KBM-7 (cell line): ENCODE data around the gene RGS6.

Experiments
- DNase-seq: peaks from one replicate; pipeline ENCODE4 v3.0.0-alpha.2; 2015
- in situ Hi-C: fragments of 300-500 bp; cut with MboI; formaldehyde crosslinking; loops from 2 replicates; pipeline ENCODE4 v1.14.3; 2020; ENCODE audit warnings: low sequenced_read_pairs, low pct_unique_long_range_greater_than_20kb, mixed read lengths

The RGS6 gene

DNA sequence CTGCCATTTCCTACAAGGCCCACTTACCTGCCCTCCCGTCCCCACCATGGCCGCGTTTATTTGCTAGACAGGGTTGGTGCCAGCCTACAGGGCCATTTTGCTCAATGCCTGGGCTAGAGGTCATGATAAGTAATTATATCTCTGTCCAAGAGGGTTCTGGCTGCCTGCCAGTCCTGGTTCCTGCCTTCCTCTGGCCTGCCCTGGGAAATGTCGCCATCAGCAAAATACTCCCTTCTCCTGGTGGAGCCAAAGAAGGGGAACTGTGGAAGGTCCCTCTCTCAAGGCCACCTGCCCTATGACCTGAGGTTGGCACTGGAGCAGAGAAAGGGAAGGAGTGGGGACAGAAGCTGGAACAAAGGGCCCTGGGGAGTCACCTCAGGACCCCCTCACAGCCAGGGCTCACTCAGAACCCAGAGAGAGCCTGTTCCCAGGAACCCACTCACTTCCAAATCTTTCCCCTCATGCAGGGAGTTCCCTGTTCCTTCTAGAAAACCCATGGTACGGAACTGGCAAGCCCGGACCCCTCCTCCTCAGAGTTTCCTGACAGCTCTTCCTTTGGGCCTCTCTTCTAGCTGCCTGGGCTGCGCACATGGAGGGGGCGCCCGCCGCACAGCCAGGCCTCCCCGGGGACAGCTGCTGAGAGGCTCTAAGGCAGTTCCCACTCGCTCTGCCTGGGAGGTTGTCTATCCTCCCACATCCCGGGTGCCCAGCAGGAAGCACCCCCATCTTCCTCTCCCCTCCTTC lies 681.2 kb downstream of the RGS6 start:
- in situ Hi-C loops: no loop called here

DNA sequence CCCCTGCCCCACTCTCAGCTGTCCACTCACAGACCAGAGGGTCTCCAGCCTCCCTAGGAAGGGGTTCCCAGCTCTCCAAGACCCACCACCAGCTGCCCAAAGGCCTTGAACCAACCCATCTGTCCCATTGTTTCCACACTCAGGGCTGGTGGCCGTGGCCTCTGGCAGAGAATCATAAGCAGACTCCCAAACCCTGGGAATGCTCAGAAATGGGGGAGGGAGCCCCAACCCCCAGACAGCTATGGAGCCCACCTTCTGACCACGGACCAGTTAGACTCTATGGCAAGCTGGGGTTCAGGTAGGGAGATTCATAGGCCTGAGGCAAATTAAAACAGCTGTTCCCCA lies 681.7 kb downstream of the RGS6 start:
- no peak for DNase-seq
- in situ Hi-C loops: no loop called here

More for the DNA sequence above, 681.2 kb downstream of the RGS6 start:
- DNase-seq: no peak

DNA sequence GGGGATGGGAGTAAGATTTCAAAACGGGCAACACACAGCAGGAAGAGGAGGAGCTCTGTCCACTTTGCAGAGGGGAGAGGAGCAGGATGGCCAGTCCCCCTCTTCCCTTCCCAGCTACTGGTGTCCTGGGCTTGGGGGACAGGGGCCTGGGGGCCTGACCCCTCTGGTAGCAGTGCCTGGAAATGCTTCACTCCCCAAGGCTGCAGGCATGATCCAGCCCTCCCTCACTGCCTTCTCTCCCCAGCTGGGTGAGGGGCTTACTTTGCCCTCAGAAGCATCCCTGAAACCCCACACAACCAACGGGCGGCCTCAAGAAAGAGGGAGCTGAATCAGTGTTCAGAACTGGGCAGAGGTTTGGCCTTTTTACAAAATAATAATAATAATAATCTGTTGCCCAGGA lies 682.1 kb downstream of the RGS6 start:
- DNase-seq: no peak
- in situ Hi-C loops: no loop called here

DNA sequence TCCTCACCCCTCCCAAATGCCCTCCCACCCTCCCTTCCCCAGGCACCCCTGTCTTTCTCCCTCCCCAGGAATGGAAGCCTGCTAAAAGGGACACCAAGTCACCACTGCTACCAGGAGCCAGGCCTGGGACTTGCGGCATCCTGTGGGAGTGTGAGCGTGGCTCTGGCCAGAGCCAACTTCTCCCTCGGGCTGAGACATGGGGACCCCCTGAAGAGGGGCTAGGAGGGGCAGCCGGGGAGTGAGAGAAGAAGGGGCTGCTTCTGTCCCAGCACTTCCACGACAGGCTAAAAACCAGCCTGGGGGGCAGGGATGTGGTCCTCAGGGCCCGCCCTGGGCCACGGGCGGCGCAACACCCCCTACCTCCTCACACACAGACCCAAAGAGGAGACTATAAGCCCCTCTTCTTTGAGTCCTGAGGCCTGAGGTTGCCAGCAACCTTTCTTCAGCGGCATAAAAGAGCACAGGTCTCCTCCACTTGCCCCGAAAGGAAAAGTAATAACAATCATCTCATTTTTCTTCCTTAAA lies 682.7 kb downstream of the RGS6 start:
- in situ Hi-C loops: no loop called here
- DNase-seq: no peak

DNA sequence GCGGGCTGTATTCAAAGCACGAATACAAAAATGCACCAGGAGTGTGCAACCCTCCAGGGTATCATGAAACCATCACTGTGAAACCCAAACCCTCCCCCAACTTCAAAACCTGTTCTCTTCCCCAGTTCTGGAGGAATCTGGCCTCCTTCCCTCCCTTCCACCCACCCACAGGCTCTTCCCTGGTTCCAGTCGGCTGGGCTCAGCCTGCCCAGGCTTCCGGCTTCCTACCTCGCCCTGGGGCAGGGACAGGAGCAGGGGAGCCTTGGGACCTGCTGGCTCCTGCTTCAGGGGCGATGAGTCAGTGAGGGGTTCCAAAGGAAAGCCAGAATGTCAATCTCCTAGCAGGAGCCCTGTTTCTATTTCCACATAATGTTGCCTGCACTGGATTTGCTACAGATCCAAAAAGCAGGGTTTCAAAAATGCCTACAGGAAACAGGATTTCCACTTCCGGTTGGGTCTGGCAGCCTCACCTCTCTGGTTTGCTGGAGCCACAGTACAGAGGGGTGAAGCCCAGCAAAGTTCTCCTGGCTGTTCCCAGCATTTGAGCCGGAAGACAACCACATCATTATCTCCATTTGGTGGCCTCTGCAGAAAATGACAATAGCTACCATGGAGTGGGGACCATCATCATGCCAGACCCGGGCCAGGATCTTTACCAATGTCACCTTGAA lies 683.4 kb downstream of the RGS6 start:
- in situ Hi-C loops: no loop called here
- DNase-seq: no peak
